Naive thymus-derived CD4-positive, alpha-beta T cell (primary cell): ENCODE results near the gene EXOC6. TPM values are rescaled to one million over a fixed set of nuclear protein-coding genes. Genes with fewer than 3 reads are reported as not detected.

Source experiments
- ATAC-seq: fragments of 150-1000 bp; cut with Tn5 transposase; 2 replicates; pipeline ENCODE4 v1.10.0; 2021; ENCODE audit warnings: mild to moderate bottlenecking, moderate library complexity
- CTCF ChIA-PET: fragments of 350-600 bp; sonication (Branson Sonifier 250); formaldehyde crosslinking; loops from one replicate; lab custom pipeline; 2021; ENCODE audit warnings: antibody characterized with exemption; lab: Charles Lee
- POLR2A ChIA-PET: fragments of 350-600 bp; sonication (Branson Sonifier 250); formaldehyde crosslinking; loops from one replicate; lab custom pipeline; 2021; ENCODE audit warnings: antibody characterized with exemption, inconsistent platforms; lab: Charles Lee
- DNase-seq, 9 donors: peaks; one replicate each; pipeline versions ENCODE4 v3.0.0 to v3.0.0-alpha.2; 2020 to 2022; ENCODE audit warnings: mixed read lengths in 1 of 9
- H3K27ac ChIP-seq: one replicate; pipeline ENCODE4 v1.7.0; 2013; ENCODE audit warnings: mild to moderate bottlenecking, low read depth, low read length, moderate library complexity
- H3K27me3 ChIP-seq, 2 donors: one replicate each; pipeline ENCODE4 v1.7.0; 2013; ENCODE audit warnings: low read length in 2 of 2, mild to moderate bottlenecking in 2 of 2, moderate library complexity in 2 of 2; ENCODE audit not compliant: control insufficient read depth in 2 of 2, insufficient read depth in 2 of 2
- H3K36me3 ChIP-seq, 3 experiments: 1 replicate in 2 of 3; 2 replicates in 1 of 3; pipeline ENCODE4 v1.7.0; 2013; ENCODE audit warnings: low read length in 3 of 3, mild to moderate bottlenecking in 3 of 3, moderate library complexity in 1 of 3; ENCODE audit not compliant: insufficient read depth in 3 of 3, control insufficient read depth in 2 of 3
- H3K4me1 ChIP-seq, 2 donors: one replicate each; pipeline ENCODE4 v1.7.0; 2013; ENCODE audit warnings: low read length in 2 of 2, mild to moderate bottlenecking in 2 of 2, moderate library complexity in 1 of 2; ENCODE audit not compliant: control insufficient read depth in 2 of 2, insufficient read depth in 2 of 2
- H3K4me3 ChIP-seq: 2 replicates; pipeline ENCODE4 v1.7.0; 2013; ENCODE audit warnings: mild to moderate bottlenecking, low read length
- H3K9me3 ChIP-seq, 3 experiments: 1 replicate in 2 of 3; 2 replicates in 1 of 3; pipeline ENCODE4 v1.7.0; 2013; ENCODE audit warnings: low read length in 3 of 3; ENCODE audit not compliant: control insufficient read depth in 2 of 3
- H3K27ac Mint-ChIP-seq, 9 donors: one replicate each; pipeline ENCODE4 v1.8.0; 2020 to 2022; ENCODE audit warnings: mixed read lengths in 9 of 9, mild to moderate bottlenecking in 8 of 9, moderate library complexity in 5 of 9, inconsistent platforms in 2 of 9
- H3K27me3 Mint-ChIP-seq, 5 donors: one replicate each; pipeline ENCODE4 v1.8.0; 2021 to 2022; ENCODE audit warnings: mixed read lengths in 5 of 5, mild to moderate bottlenecking in 1 of 5
- H3K36me3 Mint-ChIP-seq, 5 donors: one replicate each; pipeline ENCODE4 v1.8.0; 2020 to 2022; ENCODE audit warnings: mixed read lengths in 5 of 5, mild to moderate bottlenecking in 3 of 5, inconsistent platforms in 1 of 5
- H3K4me1 Mint-ChIP-seq, 7 donors: one replicate each; pipeline ENCODE4 v1.8.0; 2020 to 2022; ENCODE audit warnings: mixed read lengths in 7 of 7, mild to moderate bottlenecking in 3 of 7, inconsistent platforms in 1 of 7
- H3K4me3 Mint-ChIP-seq, 10 donors: one replicate each; pipeline ENCODE4 v1.8.0; 2020 to 2022; ENCODE audit warnings: mild to moderate bottlenecking in 10 of 10, mixed read lengths in 10 of 10, moderate library complexity in 6 of 10, inconsistent platforms in 2 of 10
- H3K9me3 Mint-ChIP-seq, 11 donors: one replicate each; pipeline ENCODE4 v1.8.0; 2020 to 2022; ENCODE audit warnings: mixed read lengths in 11 of 11, mild to moderate bottlenecking in 4 of 11, inconsistent platforms in 1 of 11, moderate library complexity in 1 of 11
- intact Hi-C, 2 donors: fragments of 100-400 bp; cut with micrococcal nuclease; formaldehyde crosslinking; loops; one replicate each; pipeline ENCODE4 v1.15.1; 2023
- polyA plus RNA-seq, 2 donors: library from polyadenylated mRNA; unstranded; fragments of 300-500 nt; fragmentation: Illumina TruSeq; gene quantifications; one replicate each; pipeline ENCODE4 v1.2.3, GENCODE V29; 2021
- total RNA-seq, 6 experiments: library from RNA in 5 of 6; stranded (reverse) in 5 of 6; gene quantifications; 1 replicate in 5 of 6; 2 replicates in 1 of 6; pipeline ENCODE4 v1.2.3 and lab custom pipeline; 2021 to 2026

Gene EXOC6
- total and polyA plus RNA-seq, 7 experiments from 2014 or later: 5.8 to 12.1 (median 9.8) TPM

DNA sequence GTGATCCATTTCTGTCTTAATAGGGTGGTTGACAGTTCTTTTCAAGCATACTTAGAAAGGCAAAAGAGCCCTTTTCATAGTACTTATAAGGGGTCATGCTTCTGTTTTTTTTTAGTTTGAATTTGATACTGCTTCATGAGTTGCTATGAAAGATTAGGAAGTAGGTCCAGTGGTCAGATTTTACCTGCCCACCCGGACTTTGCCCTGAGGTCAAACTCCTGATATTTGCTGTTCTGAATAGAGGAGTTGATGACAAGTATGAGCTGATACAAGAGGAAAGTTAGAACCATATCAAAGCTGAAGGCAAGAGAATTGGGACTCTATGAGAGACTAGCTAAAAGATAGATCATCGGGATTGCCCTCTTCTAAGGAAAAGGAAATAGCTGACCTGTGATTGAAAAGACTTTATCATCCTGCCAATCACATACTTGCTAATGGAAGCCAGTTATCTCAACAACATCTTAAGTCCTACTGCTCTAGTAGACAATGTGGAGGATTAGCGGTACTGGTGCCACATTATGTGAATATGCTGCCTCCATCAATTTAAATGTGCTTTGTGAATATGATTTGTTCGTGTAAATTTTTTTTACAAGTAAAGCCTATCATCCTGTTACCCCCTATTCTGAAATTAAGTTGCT is 174.8 kb downstream of the EXOC6 start:
- no peaks in the 10 kb centered on the region for H3K4me1 ChIP-seq
- no peaks in the 10 kb centered on the region for H3K27me3 ChIP-seq
- no peaks in the 10 kb centered on the region for H3K9me3 ChIP-seq
- CTCF ChIA-PET: no interaction called here
- DNase-seq (no peak), ATAC-seq (no peak)
- H3K27ac ChIP-seq: no peak overlapping the region
- Mint-ChIP-seq H3K4me3 (no peak overlapping the region), H3K4me1 (peaks cover 0 to 1% (median 0%) of the 10 kb centered on the region in 7 donors), H3K36me3 (peaks cover 0 to 41% (median 15%) of the 10 kb centered on the region in 5 donors), H3K27me3 (no peaks in the 10 kb centered on the region), H3K27ac (no peak overlapping the region), H3K9me3 (no peaks in the 10 kb centered on the region)
- H3K36me3 ChIP-seq: peaks cover 0 to 4% (median 0%) of the 10 kb centered on the region in 3 experiments
- intact Hi-C loops: no loop called here
- H3K4me3 ChIP-seq: no peak overlapping the region
- POLR2A ChIA-PET: no interaction called here

DNA sequence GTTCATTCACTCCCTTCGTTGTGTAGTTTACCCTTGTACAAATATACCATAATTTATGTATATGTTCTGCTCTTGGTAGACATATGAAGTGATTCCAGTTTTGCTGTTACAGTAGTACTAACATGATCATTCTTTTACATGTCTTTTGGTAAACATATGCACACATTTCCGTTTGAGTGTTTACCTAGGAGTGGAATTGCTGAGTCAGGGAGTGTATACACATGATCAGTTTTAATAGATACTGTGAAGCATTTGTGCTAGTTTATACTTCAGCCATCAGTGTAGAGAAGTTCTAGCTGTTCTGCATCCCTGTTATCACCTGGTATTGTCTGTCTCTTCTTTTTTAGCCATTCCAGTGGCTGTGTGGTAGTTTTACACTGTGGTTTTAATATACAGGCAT is 177.8 kb downstream of the EXOC6 start:
- H3K4me3 Mint-ChIP-seq: no peak overlapping the region
- Histone ChIP-seq H3K4me1 (no peaks in the 10 kb centered on the region), H3K9me3 (no peaks in the 10 kb centered on the region), H3K27me3 (no peaks in the 10 kb centered on the region), H3K4me3 (no peak overlapping the region), H3K36me3 (peaks cover 0 to 4% (median 0%) of the 10 kb centered on the region in 3 experiments), H3K27ac (no peak overlapping the region)
- intact Hi-C loops: no loop called here
- no peak overlapping the region for H3K27ac Mint-ChIP-seq
- H3K9me3 Mint-ChIP-seq: no peaks in the 10 kb centered on the region
- peaks cover 0 to 1% (median 0%) of the 10 kb centered on the region in 7 donors for H3K4me1 Mint-ChIP-seq
- no peak for ATAC-seq
- no peak for DNase-seq
- no peaks in the 10 kb centered on the region for H3K27me3 Mint-ChIP-seq
- ChIA-PET CTCF (no interaction called here), POLR2A (interaction anchor here (0.6 kb wide), 1 partner anchor 177 kb away, joined by 3 read pairs; no protein-coding TSS in a partner anchor)
- H3K36me3 Mint-ChIP-seq: peaks cover 0 to 45% (median 15%) of the 10 kb centered on the region in 5 donors

DNA sequence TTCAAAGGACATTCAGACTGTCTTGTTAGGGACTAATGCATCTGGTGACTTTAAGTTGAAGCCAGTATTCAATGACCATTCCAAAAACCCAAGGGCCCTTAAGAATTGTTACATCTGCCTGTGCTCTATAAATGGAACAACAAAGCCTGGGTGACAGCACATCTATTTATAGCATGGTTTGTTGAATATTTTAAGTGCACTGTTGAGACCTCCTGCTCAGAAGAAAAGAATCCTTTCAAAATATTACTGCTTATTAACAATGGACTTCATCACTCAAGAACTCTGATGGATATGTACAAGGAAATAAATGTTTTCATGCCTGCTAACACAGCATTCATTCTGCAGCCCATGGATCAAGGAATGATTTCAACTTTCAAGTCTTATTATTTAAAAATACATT is 179.2 kb downstream of the EXOC6 start:
- CTCF ChIA-PET: no interaction called here

DNA sequence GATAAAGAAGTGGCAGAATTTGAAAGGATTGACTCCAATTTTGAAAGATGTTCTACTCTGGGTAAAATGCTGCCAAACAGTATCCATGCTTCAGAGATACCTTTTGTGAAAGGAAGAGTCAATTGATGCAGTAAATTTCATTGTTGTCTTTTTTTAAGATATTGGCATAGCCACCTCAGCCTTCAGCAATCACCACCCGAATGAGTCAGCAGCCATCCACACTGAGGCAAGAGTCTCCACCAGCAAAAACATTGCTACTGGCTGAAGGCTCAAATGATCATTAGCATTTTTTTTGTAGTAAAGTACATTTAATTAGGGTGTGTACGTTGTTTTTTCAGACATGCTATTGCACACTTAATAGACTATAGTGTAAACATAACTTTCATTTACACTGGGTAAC is 180.6 kb downstream of the EXOC6 start:
- H3K4me1 ChIP-seq: no peaks in the 10 kb centered on the region
- peaks cover 0 to 4% (median 0%) of the 10 kb centered on the region in 3 experiments for H3K36me3 ChIP-seq
- H3K36me3 Mint-ChIP-seq: peaks cover 0 to 42% (median 22%) of the 10 kb centered on the region in 5 donors
- intact Hi-C loops: no loop called here
- no peak overlapping the region for H3K4me3 Mint-ChIP-seq
- CTCF ChIA-PET: no interaction called here
- no peak overlapping the region for H3K27ac Mint-ChIP-seq
- H3K27ac ChIP-seq: no peak overlapping the region
- POLR2A ChIA-PET: no interaction called here
- no peaks in the 10 kb centered on the region for H3K9me3 ChIP-seq
- H3K4me3 ChIP-seq: no peak overlapping the region
- ATAC-seq (no peak), DNase-seq (no peak)
- H3K27me3 ChIP-seq: no peaks in the 10 kb centered on the region
- peaks cover 0 to 1% (median 0%) of the 10 kb centered on the region in 7 donors for H3K4me1 Mint-ChIP-seq
- no peaks in the 10 kb centered on the region for H3K27me3 Mint-ChIP-seq
- no peaks in the 10 kb centered on the region for H3K9me3 Mint-ChIP-seq

More for the DNA sequence above, 179.2 kb downstream of the EXOC6 start:
- DNase-seq (no peak), ATAC-seq (no peak)
- Mint-ChIP-seq H3K36me3 (peaks cover 0 to 47% (median 22%) of the 10 kb centered on the region in 5 donors), H3K27me3 (no peaks in the 10 kb centered on the region), H3K27ac (no peak overlapping the region), H3K4me3 (no peak overlapping the region), H3K4me1 (peaks cover 0 to 1% (median 0%) of the 10 kb centered on the region in 7 donors), H3K9me3 (no peaks in the 10 kb centered on the region)
- Histone ChIP-seq H3K27ac (no peak overlapping the region), H3K4me1 (no peaks in the 10 kb centered on the region), H3K9me3 (no peaks in the 10 kb centered on the region), H3K4me3 (no peak overlapping the region), H3K36me3 (peaks cover 0 to 4% (median 0%) of the 10 kb centered on the region in 3 experiments), H3K27me3 (no peaks in the 10 kb centered on the region)
- POLR2A ChIA-PET: no interaction called here
- intact Hi-C loops: no loop called here

DNA sequence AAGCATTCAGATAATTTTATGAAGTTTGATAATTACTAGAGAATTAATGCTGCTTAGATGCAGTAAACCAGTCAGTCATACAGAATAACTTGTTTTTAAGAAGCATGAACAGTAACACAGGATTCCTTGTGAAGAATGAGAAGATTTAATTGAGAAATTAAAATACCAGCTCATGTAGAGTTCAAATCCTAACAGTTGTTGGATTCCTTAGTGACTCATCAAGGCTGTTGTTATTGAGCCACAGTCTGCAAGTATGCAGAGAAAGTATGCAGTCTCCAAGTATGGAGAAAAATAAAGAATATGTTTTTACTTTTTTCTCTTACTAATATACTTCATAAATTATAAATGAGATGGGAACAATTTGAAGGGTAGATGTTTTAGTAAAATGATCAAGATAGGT is 182.1 kb downstream of the EXOC6 start:
- H3K27ac Mint-ChIP-seq: no peak overlapping the region
- no peak for ATAC-seq

DNA sequence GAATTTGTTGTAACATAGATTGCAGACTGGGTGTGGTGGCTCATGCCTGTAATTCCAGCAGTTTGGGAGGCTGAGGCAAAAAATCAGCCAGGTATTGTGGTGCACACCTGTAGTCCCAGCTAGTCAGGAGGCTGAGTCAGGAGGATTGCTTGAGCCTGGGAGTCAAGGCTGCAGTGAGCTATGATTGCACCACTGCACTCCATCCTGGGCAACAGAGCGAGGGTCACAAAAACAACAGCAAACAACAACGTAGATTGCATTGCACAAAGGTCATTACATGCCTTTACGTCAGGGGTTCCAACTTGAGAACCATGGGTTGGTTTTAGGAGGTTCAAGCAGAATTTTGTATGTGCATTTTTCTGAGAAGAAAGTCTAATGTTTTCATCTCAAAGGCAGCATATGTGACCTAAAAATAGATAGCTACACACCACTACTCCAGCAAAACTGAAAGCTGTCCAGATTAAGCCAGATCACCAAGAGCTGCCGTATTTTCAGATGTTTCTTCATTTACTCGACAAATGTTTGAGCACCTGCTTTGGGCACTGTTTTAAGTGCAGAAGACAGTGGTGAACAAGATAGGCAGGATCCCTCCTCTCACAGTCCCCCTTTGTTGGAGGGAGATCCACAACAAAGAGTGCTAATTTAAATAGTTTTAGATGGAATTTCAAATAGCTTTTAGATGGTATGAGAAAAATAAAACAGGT is 183.9 kb downstream of the EXOC6 start:
- intact Hi-C loops: no loop called here
- Histone ChIP-seq H3K9me3 (no peaks in the 10 kb centered on the region), H3K36me3 (no peaks in the 10 kb centered on the region), H3K4me1 (no peaks in the 10 kb centered on the region), H3K27me3 (no peaks in the 10 kb centered on the region), H3K4me3 (no peak overlapping the region), H3K27ac (no peak overlapping the region)
- Mint-ChIP-seq H3K4me3 (no peak overlapping the region), H3K27me3 (no peaks in the 10 kb centered on the region), H3K4me1 (no peaks in the 10 kb centered on the region), H3K27ac (no peak overlapping the region), H3K36me3 (peaks cover 0 to 24% (median 11%) of the 10 kb centered on the region in 5 donors), H3K9me3 (no peaks in the 10 kb centered on the region)
- CTCF ChIA-PET: no interaction called here
- POLR2A ChIA-PET: no interaction called here
- DNase-seq: no peak
- no peak for ATAC-seq

More for the DNA sequence above, 182.1 kb downstream of the EXOC6 start:
- H3K9me3 ChIP-seq: no peaks in the 10 kb centered on the region
- POLR2A ChIA-PET: no interaction called here
- no peaks in the 10 kb centered on the region for H3K9me3 Mint-ChIP-seq
- no peak overlapping the region for H3K4me3 Mint-ChIP-seq
- peaks cover 0 to 4% (median 0%) of the 10 kb centered on the region in 3 experiments for H3K36me3 ChIP-seq
- DNase-seq: no peak
- no peaks in the 10 kb centered on the region for H3K4me1 Mint-ChIP-seq
- H3K4me3 ChIP-seq: no peak overlapping the region
- H3K4me1 ChIP-seq: no peaks in the 10 kb centered on the region
- CTCF ChIA-PET: no interaction called here
- no peak overlapping the region for H3K27ac ChIP-seq
- H3K36me3 Mint-ChIP-seq: peaks cover 0 to 38% (median 22%) of the 10 kb centered on the region in 5 donors
- intact Hi-C loops: no loop called here
- no peaks in the 10 kb centered on the region for H3K27me3 ChIP-seq
- H3K27me3 Mint-ChIP-seq: no peaks in the 10 kb centered on the region

DNA sequence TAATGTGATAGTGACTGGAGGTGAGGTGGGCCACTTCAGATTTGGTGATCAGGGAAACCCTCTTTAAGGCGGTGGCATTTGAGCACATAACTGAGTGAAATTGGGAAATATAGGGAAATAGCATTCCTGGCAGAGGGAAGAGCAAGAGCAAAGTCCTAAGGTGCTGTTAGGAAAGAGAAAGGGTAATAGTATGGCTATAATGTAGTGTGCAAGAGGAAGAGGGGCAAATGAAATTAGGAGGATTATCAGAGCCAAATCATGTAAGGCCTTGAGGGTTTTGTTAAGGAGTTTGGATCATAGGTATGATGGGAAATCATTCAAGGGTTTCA is 184.5 kb downstream of the EXOC6 start:
- H3K4me3 Mint-ChIP-seq: no peak overlapping the region
- no peaks in the 10 kb centered on the region for H3K9me3 Mint-ChIP-seq
- intact Hi-C loops: no loop called here
- H3K36me3 ChIP-seq: no peaks in the 10 kb centered on the region
- ChIA-PET POLR2A (no interaction called here), CTCF (no interaction called here)
- no peak overlapping the region for H3K4me3 ChIP-seq
- H3K27me3 ChIP-seq: no peaks in the 10 kb centered on the region
- no peak for DNase-seq
- no peak overlapping the region for H3K27ac Mint-ChIP-seq
- no peaks in the 10 kb centered on the region for H3K9me3 ChIP-seq
- peaks cover 0 to 19% (median 6%) of the 10 kb centered on the region in 5 donors for H3K36me3 Mint-ChIP-seq
- no peaks in the 10 kb centered on the region for H3K4me1 Mint-ChIP-seq
- H3K4me1 ChIP-seq: no peaks in the 10 kb centered on the region
- no peak for ATAC-seq
- no peaks in the 10 kb centered on the region for H3K27me3 Mint-ChIP-seq
- no peak overlapping the region for H3K27ac ChIP-seq
